ENCODE measurements around the gene FECH. TPM values are rescaled to one million over a fixed set of nuclear protein-coding genes. Genes with fewer than 3 reads are reported as not detected.

The FECH gene
- 10 to 100 TPM; 28.2 to 28.8 TPM for total RNA-seq

- H3K36me3 Mint-ChIP-seq = peaks cover 2% of the 10 kb centered on the region
- no peaks in the 10 kb centered on the region for H3K9me3 Mint-ChIP-seq (ENCODE audit: low read depth)
- CTCF ChIA-PET = interaction anchor here (0.6 kb wide), 1 partner anchor 38 kb away, joined by 3 read pairs; no protein-coding TSS in a partner anchor
- peak; percentile 99 for ATAC-seq
- peak; percentile 70 for DNase-seq
- H3K4me1 Mint-ChIP-seq = peaks cover 24% of the 10 kb centered on the region
- peak within 1 kb of the TSS; percentile 75 for H3K27ac Mint-ChIP-seq
- H3K27me3 Mint-ChIP-seq = no peaks in the 10 kb centered on the region
- H3K4me3 Mint-ChIP-seq = peak within 1 kb of the TSS; percentile 81
Measured at GRCh38 chr18:57586251-57587049, at the start of gene FECH. FECH (minus strand) TSS chr18:57586702; CDS start chr18:57586620, 82 bp downstream.

DNA sequence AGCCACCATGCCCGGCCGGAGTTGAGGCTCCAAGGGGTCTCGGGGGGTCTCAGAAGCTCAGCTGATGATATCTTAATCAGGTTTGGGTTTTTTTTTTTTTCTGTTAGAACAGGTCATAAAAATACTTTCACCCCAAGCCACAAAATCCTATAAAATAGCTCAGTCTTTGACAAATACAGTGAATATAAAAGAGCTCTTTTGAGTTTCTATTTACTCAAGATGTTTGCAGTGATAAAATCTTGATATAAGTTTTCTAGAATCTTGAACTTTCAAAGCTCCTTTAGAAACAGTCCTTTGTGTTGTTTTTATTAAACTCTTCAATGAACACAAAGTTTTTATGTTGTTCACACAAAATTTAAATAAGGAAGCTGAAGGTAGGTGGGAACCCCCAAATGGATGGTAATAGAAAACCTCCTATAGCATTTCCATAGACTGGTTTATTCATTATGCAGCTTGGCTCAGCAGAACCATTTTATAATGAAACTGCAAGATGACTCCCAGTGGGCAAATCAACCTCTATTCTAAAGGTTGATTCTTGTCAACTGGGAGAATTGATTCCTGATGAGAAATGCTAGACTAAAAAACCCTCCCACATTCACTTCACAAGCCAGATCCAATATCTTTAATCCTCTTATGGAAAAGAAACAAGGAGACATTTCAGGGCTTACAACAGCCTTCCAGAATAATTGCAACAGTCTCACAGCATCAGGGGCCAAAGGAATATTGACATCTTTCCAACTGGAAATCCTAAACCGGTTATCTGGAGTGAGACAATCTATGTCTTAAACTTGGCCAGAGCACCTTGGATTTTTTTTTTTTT is 48.7 kb upstream of the FECH start:
- Mint-ChIP-seq H3K4me3 (no peak overlapping the region), H3K9me3 (ENCODE audit: low read depth) (no peaks in the 10 kb centered on the region), H3K27ac (no peak overlapping the region), H3K36me3 (peaks cover 6% of the 10 kb centered on the region), H3K27me3 (no peaks in the 10 kb centered on the region), H3K4me1 (peaks cover 13% of the 10 kb centered on the region)
- CTCF ChIA-PET = no interaction called here
- ATAC-seq (no peak), DNase-seq (no peak)

GRCh38 chr18:57631697-57632096 is 45.2 kb upstream of the FECH start:
- H3K4me1 Mint-ChIP-seq = peaks cover 15% of the 10 kb centered on the region
- no peak overlapping the region for H3K27ac Mint-ChIP-seq
- DNase-seq = no peak
- peaks cover 2% of the 10 kb centered on the region for H3K36me3 Mint-ChIP-seq
- H3K9me3 Mint-ChIP-seq (ENCODE audit: low read depth) = no peaks in the 10 kb centered on the region
- CTCF ChIA-PET = interaction anchor here (3.2 kb wide), 1 partner anchor 10 kb away, joined by 24 read pairs; the partner anchor contains the start of gene NARS1
- ATAC-seq = no peak
- peak overlapping the region; percentile 98 for H3K4me3 Mint-ChIP-seq
- no peaks in the 10 kb centered on the region for H3K27me3 Mint-ChIP-seq

DNA sequence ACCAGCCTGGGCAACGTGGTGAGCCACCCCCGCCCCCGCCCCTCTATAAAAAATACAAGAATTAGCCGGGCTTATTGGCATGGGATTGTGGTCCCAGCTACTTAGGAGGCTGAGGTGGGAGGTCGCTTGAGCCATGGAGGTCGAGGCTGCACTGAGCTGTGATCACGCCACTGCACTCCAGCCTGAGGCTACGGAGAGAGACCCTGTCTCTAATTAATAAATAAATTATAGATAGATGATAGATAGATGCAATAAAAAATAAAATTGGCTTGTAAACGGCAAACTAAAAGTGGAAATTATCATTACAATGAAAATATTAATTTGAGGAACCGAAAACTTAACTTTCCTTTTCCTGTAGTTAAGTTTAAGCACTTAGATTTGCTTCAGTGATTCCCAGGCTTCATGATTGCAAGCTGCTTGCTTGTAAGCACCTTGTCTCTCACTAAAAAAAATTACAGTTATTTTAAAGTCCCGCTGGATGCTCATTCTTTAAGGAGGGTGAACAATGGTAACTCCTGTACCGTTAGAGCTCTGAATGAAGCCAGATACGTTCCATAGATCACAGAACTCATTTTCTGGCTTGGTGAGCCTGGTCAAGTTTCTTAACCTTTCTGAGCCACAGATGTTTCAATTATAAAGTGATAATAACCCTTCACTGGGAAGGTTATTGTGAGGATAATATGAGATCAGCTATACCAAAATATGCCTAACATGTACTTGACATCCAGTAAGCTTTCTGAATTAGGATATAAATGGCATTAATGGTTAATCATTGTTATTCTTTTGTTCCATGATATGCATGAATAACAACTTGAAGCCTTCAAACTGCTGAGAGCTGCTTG is 44.5 kb upstream of the FECH start:
- Mint-ChIP-seq H3K9me3 (ENCODE audit: low read depth) (no peaks in the 10 kb centered on the region), H3K27ac (peak overlapping the region; percentile 93), H3K4me3 (peak overlapping the region; percentile 98), H3K4me1 (peaks cover 15% of the 10 kb centered on the region), H3K36me3 (peaks cover 2% of the 10 kb centered on the region), H3K27me3 (no peaks in the 10 kb centered on the region)
- CTCF ChIA-PET = interaction anchor here (0.6 to 3.2 kb wide), 5 partner anchors 9 to 228 kb away, joined by 3 to 24 read pairs (median 4); partner anchors contain the start of gene NARS1
- DNase-seq (no peak), ATAC-seq (no peak)

GRCh38 chr18:57630002-57630753 is 43.7 kb upstream of the FECH start:
- Mint-ChIP-seq H3K36me3 (peaks cover 2% of the 10 kb centered on the region), H3K27ac (peak overlapping the region; percentile 93), H3K27me3 (no peaks in the 10 kb centered on the region), H3K4me1 (peaks cover 15% of the 10 kb centered on the region), H3K9me3 (ENCODE audit: low read depth) (no peaks in the 10 kb centered on the region), H3K4me3 (peak overlapping the region; percentile 98)
- CTCF ChIA-PET = interaction anchor here (0.6 to 3.2 kb wide), 5 partner anchors 9 to 229 kb away, joined by 3 to 24 read pairs (median 4); partner anchors contain the start of gene NARS1
- ATAC-seq = peak; percentile 98
- DNase-seq = peak; percentile 96

- H3K9me3 Mint-ChIP-seq (ENCODE audit: low read depth) = no peaks in the 10 kb centered on the region
- no peak for ATAC-seq
- peaks cover 2% of the 10 kb centered on the region for H3K36me3 Mint-ChIP-seq
- peak overlapping the region; percentile 93 for H3K27ac Mint-ChIP-seq
- CTCF ChIA-PET = interaction anchor here (1.4 to 3.2 kb wide), 2 partner anchors 8 to 10 kb away, joined by 4 to 24 read pairs; partner anchors contain the start of gene NARS1
- H3K4me1 Mint-ChIP-seq = peaks cover 15% of the 10 kb centered on the region
- H3K27me3 Mint-ChIP-seq = no peaks in the 10 kb centered on the region
- peak overlapping the region; percentile 98 for H3K4me3 Mint-ChIP-seq
- no peak for DNase-seq
Measured at GRCh38 chr18:57629422-57629821, 42.9 kb upstream of the FECH start.

- H3K9me3 Mint-ChIP-seq (ENCODE audit: low read depth) = no peaks in the 10 kb centered on the region
- no peak overlapping the region for H3K4me3 Mint-ChIP-seq
- DNase-seq (no peak), ATAC-seq (no peak)
- peaks cover 2% of the 10 kb centered on the region for H3K36me3 Mint-ChIP-seq
- no peak overlapping the region for H3K27ac Mint-ChIP-seq
- CTCF ChIA-PET = no interaction called here
- peaks cover 15% of the 10 kb centered on the region for H3K4me1 Mint-ChIP-seq
- H3K27me3 Mint-ChIP-seq = no peaks in the 10 kb centered on the region
Measured at GRCh38 chr18:57627488-57627887, 41.0 kb upstream of the FECH start.

DNA sequence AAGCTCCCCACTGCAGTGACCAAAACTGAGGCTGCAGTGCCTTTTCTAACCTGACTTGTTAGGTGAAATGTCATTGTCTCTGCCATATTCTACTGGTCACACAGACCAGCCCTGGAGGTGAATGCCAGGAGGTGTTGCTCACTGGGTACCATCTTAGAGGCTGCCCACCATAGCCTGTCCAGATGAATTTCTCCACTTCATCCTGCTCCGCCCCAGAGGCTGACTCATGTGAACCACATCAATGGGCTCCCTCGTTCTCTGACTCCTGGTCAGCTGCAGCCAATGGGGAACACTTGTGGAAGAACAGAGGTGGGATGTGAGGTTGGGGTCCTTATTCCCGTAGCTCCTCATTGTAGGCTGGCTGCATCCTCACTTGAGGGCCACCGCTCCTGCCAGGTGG is 38.5 kb upstream of the FECH start:
- H3K36me3 Mint-ChIP-seq = peaks cover 7% of the 10 kb centered on the region
- no peak overlapping the region for H3K27ac Mint-ChIP-seq
- H3K4me1 Mint-ChIP-seq = peaks cover 18% of the 10 kb centered on the region
- DNase-seq = no peak
- H3K27me3 Mint-ChIP-seq = no peaks in the 10 kb centered on the region
- H3K9me3 Mint-ChIP-seq (ENCODE audit: low read depth) = no peaks in the 10 kb centered on the region
- ATAC-seq = no peak
- CTCF ChIA-PET = no interaction called here
- no peak overlapping the region for H3K4me3 Mint-ChIP-seq

DNA sequence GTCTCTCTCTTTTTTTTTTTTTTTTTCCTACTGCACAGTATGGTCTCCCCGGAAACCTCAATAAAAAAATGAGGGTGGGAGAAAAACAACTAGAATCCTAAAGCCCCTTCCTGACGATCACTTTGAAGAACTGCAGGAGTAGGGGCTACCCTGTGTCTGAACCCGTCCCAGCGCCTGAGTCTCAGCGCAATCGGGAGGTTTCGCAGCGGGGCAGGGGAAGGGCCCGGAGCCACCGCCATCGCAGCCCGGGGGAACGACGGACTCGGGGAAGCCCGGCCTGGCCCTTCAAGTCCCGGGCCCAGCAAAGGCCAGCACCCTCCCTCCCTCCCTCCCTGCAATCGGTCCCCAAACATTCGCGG is 34.7 kb upstream of the FECH start:
- no peaks in the 10 kb centered on the region for H3K27me3 Mint-ChIP-seq
- no peaks in the 10 kb centered on the region for H3K9me3 Mint-ChIP-seq (ENCODE audit: low read depth)
- peak overlapping the region; percentile 97 for H3K27ac Mint-ChIP-seq
- ATAC-seq (peak; percentile 28), DNase-seq (no peak)
- CTCF ChIA-PET = interaction anchor here (0.7 to 3.0 kb wide), 4 partner anchors 9 to 38 kb away, joined by 3 to 24 read pairs (median 3); no protein-coding TSS in a partner anchor
- H3K4me1 Mint-ChIP-seq = peaks cover 29% of the 10 kb centered on the region
- peaks cover 23% of the 10 kb centered on the region for H3K36me3 Mint-ChIP-seq
- H3K4me3 Mint-ChIP-seq = peak overlapping the region; percentile 93

DNA sequence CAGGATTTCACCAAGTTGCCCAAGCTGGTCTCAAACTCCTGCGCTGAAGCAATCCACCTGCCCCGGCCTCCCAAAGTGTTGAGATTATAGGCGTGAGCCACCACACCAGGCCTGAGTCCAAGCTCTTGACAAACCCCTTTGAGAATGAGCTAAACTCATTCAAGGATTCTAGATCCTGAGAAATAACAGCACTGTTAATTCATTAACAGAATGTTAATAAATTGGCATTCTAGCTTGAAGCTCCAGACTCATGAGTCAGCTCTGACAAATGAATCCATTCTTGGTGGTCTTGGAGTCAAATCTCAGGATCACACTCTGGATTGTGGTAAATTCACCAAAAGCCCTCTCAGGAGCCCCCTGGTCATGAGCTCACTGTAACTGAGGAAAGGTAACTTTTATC is 33.4 kb upstream of the FECH start:
- Mint-ChIP-seq H3K36me3 (peaks cover 29% of the 10 kb centered on the region), H3K4me3 (peak overlapping the region; percentile 20), H3K27me3 (no peaks in the 10 kb centered on the region), H3K9me3 (ENCODE audit: low read depth) (no peaks in the 10 kb centered on the region), H3K27ac (peak overlapping the region; percentile 43), H3K4me1 (peaks cover 34% of the 10 kb centered on the region)
- CTCF ChIA-PET = interaction anchor here (1.0 to 3.0 kb wide), 2 partner anchors 10 to 58 kb away, joined by 3 to 24 read pairs; no protein-coding TSS in a partner anchor
- ATAC-seq (no peak), DNase-seq (no peak)

DNA sequence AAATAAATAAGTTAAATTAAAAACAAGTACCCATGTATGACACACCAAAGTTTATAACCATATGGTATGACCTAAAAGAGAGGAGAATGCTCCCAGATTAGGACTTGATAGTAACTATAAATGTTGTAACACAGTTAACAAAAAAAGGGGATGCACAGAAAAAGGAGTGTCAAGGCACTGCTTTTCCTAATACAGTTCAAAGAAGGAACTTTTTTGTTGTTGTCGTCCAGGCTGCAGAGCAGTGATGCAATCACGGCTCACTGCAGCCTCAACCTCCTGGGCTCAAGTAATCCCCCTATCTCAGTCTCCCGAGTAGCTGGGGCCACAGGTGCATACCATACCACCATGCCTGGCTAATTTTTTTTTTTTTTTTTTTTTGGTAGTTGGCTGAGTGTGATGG is 32.4 kb upstream of the FECH start:
- peaks cover 34% of the 10 kb centered on the region for H3K4me1 Mint-ChIP-seq
- CTCF ChIA-PET = no interaction called here
- no peaks in the 10 kb centered on the region for H3K27me3 Mint-ChIP-seq
- DNase-seq = no peak
- peaks cover 34% of the 10 kb centered on the region for H3K36me3 Mint-ChIP-seq
- no peak for ATAC-seq
- no peaks in the 10 kb centered on the region for H3K9me3 Mint-ChIP-seq (ENCODE audit: low read depth)
- no peak overlapping the region for H3K27ac Mint-ChIP-seq
- no peak overlapping the region for H3K4me3 Mint-ChIP-seq

GRCh38 chr18:57603871-57604270 is 17.4 kb upstream of the FECH start:
- no peak overlapping the region for H3K4me3 Mint-ChIP-seq
- no peak for DNase-seq
- no peak for ATAC-seq
- CTCF ChIA-PET = no interaction called here
- peaks cover 61% of the 10 kb centered on the region for H3K36me3 Mint-ChIP-seq
- no peak overlapping the region for H3K27ac Mint-ChIP-seq
- H3K4me1 Mint-ChIP-seq = no peaks in the 10 kb centered on the region
- H3K27me3 Mint-ChIP-seq = no peaks in the 10 kb centered on the region
- H3K9me3 Mint-ChIP-seq (ENCODE audit: low read depth) = no peaks in the 10 kb centered on the region

All from activated CD8-positive, alpha-beta memory T cell treated with anti-CD3 and anti-CD28 coated beads, Interleukin-2, amount 10 ng/mL, durations not matched to agents 7 days and 5 days (primary cell).